ENCODE results near the gene BICC1. TPM values are rescaled to one million over a fixed set of nuclear protein-coding genes. Genes with fewer than 3 reads are reported as not detected.

The BICC1 gene
- total RNA-seq, 1 experiment from 2014 or later = 0.57 TPM

- Histone ChIP-seq H3K14ac (ENCODE audit: insufficient read depth, low read length) (no peak overlapping the region), H3K23ac (ENCODE audit: insufficient read length, low read depth, low read length) (no peak overlapping the region), H3K56ac (ENCODE audit: insufficient read length, low read depth, low read length) (no peak overlapping the region), H2AK5ac (ENCODE audit: insufficient read length, low read length) (no peak overlapping the region), H3K79me2 (ENCODE audit: insufficient read depth, low read length) (no peaks in the 10 kb centered on the region), H3K9ac (ENCODE audit: extremely low read depth, insufficient read length, low read length) (no peak overlapping the region), H4K91ac (ENCODE audit: insufficient read length, low read depth, low read length) (no peak overlapping the region), H3K27ac (ENCODE audit: insufficient read length, low read depth, low read length) (no peak overlapping the region), H3K18ac (ENCODE audit: insufficient read length, low read depth, low read length) (no peak overlapping the region), H4K5ac (ENCODE audit: insufficient read length, low read depth, low read length) (no peak overlapping the region), H4K8ac (replicated peaks; ENCODE audit: insufficient read length, low read depth, low read length) (no peak overlapping the region), H3K4me1 (ENCODE audit: insufficient read depth, low read length) (no peaks in the 10 kb centered on the region), H3K4ac (ENCODE audit: low read depth, low read length) (no peak overlapping the region), H2BK12ac (ENCODE audit: insufficient read length, low read depth, low read length) (no peak overlapping the region), H3K27me3 (ENCODE audit: insufficient read depth, low read length) (no peaks in the 10 kb centered on the region), H4K20me1 (ENCODE audit: control insufficient read depth, insufficient read depth, insufficient read length) (no peaks in the 10 kb centered on the region), H2BK120ac (ENCODE audit: low read depth, low read length, poor library complexity, severe bottlenecking) (no peak overlapping the region), H3T11ph (ENCODE audit: low read length) (no peak overlapping the region), H3K79me1 (ENCODE audit: insufficient read depth, low read depth, low read length, poor library complexity, severe bottlenecking) (no peaks in the 10 kb centered on the region), H2BK15ac (ENCODE audit: low read depth, low read length) (no peak overlapping the region), H2AFZ (ENCODE audit: low read length) (no peak overlapping the region), H2BK5ac (ENCODE audit: insufficient read length, low read length) (no peak overlapping the region), H3K9me3 (ENCODE audit: control insufficient read depth, low read depth, low read length) (no peaks in the 10 kb centered on the region), H2BK20ac (ENCODE audit: low read depth, low read length, poor library complexity, severe bottlenecking) (no peak overlapping the region), H3K4me2 (ENCODE audit: insufficient read depth, insufficient read length, low read length) (no peak overlapping the region), H3K23me2 (ENCODE audit: insufficient read length, low read depth, low read length, poor library complexity, severe bottlenecking) (no peaks in the 10 kb centered on the region)
- no peak for DNase-seq
- Mint-ChIP-seq H3K27me3 (ENCODE audit: low read depth) (no peaks in the 10 kb centered on the region), H3K4me3 (no peak overlapping the region), H3K27ac (peak overlapping the region in 1 of 3 experiments; percentile 23; a peak in 1 of 7 replicates), H3K4me1 (peaks cover 2% of the 10 kb centered on the region in 2 experiments; a peak in 2 of 4 replicates), H3K36me3 (ENCODE audit: insufficient read depth in 1 of 3, low read depth in 3 of 3) (no peaks in the 10 kb centered on the region), H3K9me3 (no peaks in the 10 kb centered on the region)
- no CpG with 5 or more reads among the region's 3 CpGs for WGBS (ENCODE audit: extremely low coverage, insufficient read length, low lambda C conversion rate)
- no peak for TF ChIP-seq CTCF (conservative IDR thresholded peaks at IDR 0.05)
These were observed 240.0 kb downstream of the BICC1 start for GRCh38 chr10:58752665-58753064.

Data from H9 (cell line).